CD4-positive, alpha-beta T cell treated with Interleukin-15 for 4 hours (primary cell): ENCODE results near the gene ZNF609.
A peak's percentile ranks its signal among the peaks of the same experiment; 100 is the strongest.

ENCODE experiments used
- DNase-seq: peaks from one replicate; pipeline ENCODE4 v3.0.0-alpha.2; 2020; ENCODE audit warnings: low spot score

ZNF609 gene

GRCh38 chr15:64653757-64654156 is 193.4 kb downstream of the ZNF609 start:
- DNase-seq, result peak; percentile 14

GRCh38 chr15:64656508-64656907 is 196.1 kb downstream of the ZNF609 start:
- no peak for DNase-seq

GRCh38 chr15:64665179-64665578 is 204.8 kb downstream of the ZNF609 start:
- no peak for DNase-seq

GRCh38 chr15:64667736-64668161 is 207.4 kb downstream of the ZNF609 start:
- DNase-seq, result no peak

- DNase-seq, result no peak
These were observed 213.5 kb downstream of the ZNF609 start for GRCh38 chr15:64673866-64674265.

DNA sequence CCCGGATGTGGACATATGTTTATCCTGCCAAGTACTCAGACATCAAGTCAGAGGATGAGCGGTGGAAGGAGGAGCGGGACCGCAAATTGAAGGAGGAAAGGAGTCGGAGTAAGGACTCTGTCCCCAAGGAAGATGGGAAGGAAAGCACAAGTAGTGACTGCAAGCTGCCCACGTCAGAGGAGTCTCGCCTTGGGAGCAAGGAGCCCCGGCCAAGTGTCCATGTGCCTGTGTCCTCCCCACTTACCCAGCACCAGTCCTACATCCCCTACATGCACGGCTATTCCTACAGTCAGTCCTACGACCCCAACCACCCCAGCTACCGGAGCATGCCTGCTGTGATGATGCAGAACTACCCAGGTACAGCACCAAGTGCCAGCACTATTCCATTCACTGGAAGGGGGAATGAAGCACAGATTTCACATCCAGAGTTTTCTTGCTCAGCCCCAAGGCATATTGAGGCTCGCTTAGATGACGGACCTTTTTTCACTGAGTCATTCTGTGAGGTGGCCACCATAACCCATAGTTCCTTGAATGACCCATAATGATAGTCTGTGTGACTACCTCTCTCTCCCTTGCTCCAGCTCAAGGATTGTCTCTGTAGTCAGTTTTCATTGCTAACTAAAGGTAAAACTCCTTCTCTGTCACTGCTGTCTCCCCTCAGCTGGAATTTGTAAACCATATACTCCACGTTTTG is 217.9 kb downstream of the ZNF609 start:
- no peak for DNase-seq

GRCh38 chr15:64680097-64680496 is 219.7 kb downstream of the ZNF609 start:
- no peak for DNase-seq

DNA sequence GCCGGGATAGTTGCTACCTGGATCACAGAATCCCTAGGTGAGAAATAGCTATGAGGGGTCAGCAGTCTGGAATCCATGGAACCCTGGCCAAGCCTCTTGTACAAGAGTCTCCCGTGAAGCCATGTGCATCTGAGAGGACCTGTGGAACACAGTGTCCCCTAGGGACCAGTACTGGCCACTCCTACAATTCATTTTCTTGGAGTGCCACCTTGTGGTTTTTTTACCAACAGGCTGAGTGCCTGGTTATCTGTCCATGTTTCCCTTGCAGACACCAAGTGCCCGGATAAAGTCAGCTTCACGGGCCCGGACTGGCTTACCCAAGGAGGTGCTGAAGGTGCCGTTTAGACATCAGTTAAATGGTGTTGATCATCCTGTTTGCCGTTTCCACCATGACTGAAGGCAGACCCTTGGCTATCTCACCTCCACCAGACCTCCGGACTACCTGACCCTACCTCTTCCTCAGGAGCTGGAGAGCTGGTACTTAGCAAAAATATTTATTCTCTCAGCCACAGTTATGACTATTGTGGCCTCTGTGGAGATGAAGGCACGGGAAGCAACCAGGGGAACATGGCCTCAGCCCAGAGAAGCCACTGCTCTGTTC is 221.1 kb downstream of the ZNF609 start:
- DNase-seq, result peak; percentile 19

DNA sequence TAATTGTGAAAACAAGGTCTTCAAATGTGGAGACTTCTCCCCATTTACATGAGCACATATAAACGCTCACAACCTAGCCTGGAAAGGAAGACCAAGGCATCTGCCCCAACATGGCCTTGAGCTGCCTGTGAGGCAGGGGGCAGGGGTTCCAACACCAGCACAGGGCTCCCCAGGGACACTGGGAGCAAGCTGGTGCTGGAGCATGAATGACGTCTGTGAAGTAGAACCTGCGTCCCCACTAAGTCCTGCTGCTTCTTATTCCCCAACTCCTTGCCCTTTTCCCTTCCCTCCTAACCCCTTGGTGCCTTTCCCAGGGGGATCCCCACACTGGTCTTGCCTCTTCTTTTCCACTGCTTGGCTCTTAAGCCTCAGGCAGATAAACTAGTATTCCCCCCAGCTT is 221.9 kb downstream of the ZNF609 start:
- no peak for DNase-seq

GRCh38 chr15:64683378-64683777 is 223.0 kb downstream of the ZNF609 start:
- DNase-seq, result no peak

- DNase-seq, result no peak
These were observed 225.0 kb downstream of the ZNF609 start for GRCh38 chr15:64685230-64685888.

GRCh38 chr15:64686130-64686735 is 225.9 kb downstream of the ZNF609 start:
- DNase-seq, result peak; percentile 46

- DNase-seq, result no peak
These were observed 226.8 kb downstream of the ZNF609 start for GRCh38 chr15:64687172-64687571.

DNA sequence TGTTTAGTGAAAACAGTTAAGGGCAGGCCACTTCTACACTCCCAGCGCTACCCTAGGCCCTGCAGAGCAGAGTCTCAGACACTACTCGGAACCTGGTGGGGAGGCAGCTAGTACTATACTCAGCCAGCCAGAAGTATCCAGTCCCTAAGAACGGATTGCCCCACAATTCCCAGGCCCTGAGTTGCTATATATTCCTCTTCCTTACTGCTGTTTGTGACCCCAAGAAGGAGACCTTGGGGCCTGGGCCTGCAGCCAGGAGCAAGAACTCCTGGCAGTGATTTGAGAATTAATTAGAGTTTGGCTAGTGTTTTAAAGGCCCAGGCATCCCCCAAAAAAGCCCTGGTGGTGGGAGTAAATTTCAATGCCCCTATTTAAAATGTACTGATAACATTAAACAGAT is 227.3 kb downstream of the ZNF609 start:
- no peak for DNase-seq

DNA sequence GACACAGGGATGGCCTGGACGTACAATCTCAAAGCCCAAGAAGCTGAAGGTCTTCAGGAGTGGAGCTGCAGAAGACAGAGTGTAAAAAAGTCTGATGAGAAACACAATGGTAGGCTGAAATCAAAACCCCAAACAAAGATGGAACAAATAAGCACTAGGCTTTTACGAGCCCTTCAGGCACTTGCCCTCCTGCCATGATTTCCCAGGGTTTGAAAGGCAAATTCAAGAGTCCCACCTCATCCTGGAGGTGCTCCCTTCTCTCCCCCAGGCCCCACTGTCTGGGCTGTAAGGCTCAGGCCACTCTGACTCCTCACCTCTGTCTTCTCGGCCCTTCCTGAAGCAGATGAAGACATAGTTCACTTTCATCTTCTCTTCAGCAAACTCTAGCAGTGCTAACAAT is 228.4 kb downstream of the ZNF609 start:
- DNase-seq, result no peak

DNA sequence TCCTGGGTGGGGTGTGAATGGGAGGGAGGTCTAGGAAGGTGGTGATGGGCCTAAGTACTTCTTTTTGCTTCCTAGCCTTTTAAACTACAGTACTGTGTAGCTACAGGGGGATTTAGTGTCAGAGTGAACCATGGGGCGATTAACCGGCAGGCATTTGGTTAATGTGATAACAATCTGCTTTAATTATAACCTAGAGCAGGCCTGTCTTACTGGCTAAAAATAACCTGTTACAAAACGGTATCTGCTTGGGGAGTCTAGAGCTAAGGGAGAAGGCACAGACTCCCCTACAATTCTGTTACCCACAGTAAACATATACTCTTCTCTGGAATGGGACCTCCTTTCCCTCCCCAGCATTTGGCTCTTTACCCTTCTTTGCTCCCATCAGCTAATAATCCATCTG is 229.6 kb downstream of the ZNF609 start:
- no peak for DNase-seq

- DNase-seq, result no peak
These were observed 230.4 kb downstream of the ZNF609 start for GRCh38 chr15:64690578-64691296.

GRCh38 chr15:64691896-64692565 is 231.7 kb downstream of the ZNF609 start:
- no peak for DNase-seq

DNA sequence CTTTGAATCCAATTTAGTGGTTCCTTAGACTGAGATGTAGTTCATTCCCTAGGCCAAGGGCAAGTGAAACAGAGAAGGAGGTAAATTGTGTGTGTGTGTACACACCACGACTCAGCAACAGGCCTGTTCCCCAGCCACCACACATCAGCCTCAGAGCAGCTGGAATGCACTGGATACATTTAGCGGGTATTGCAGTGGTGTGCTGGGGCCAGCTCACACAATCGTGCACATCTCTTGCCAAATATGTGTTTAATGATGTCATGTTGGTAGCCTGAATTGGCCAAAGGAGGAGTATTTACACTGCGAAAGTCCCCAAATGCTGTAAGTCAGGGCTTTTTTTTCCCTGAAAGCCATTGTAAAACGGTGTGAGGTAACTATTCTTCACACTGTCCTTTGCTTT is 232.8 kb downstream of the ZNF609 start:
- no peak for DNase-seq

GRCh38 chr15:64694816-64695215 is 234.4 kb downstream of the ZNF609 start:
- DNase-seq, result no peak

- no peak for DNase-seq
These were observed 235.2 kb downstream of the ZNF609 start for GRCh38 chr15:64695561-64695992.

GRCh38 chr15:64696481-64696880 is 236.1 kb downstream of the ZNF609 start:
- DNase-seq, result no peak
